ENCODE measurements around the gene CORO2A.

DNA sequence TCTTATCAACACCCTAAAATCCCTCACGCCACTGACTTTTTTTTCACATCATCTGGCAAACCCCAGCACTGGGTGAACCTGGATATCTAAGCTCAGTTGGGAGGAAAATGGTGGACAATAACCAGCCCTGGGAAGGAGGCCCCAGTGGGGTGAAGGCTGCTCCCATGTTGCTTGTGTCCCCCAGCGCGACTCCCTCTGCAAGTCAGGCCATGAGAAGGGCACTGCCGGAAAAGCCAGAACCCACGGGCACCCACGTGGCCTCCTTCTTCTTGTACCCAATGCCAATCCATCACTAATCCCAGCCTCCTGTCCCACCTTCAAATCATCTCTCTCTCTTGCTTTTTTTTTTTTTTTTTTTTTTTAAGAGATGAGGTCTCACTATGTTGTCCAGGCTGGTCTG lies 11.4 kb downstream of the CORO2A start:
- no peak for TF ChIP-seq POLR2AphosphoS5 (IDR thresholded peaks at IDR 0.05; ENCODE audit: borderline replicate concordance, low read depth, low read length)
- TF ChIP-seq EZH2 (IDR thresholded peaks at IDR 0.05) = no peak

All from SK-N-MC (cell line).